NCI-H2196 (cell line): ENCODE results near the gene P2RX5.
"Not testable (repeated sequence)": the region's sequence is repeated elsewhere in the genome, so short reads cannot be mapped to it uniquely, and the experiment has no call there.

Experiments
- DNase-seq: peaks from one replicate; lab custom pipeline; 2025; ENCODE audit not compliant: unreplicated experiment; lab: John Stamatoyannopoulos, UW

P2RX5 gene

GRCh38 chr17:3715296-3715695, 19.3 kb upstream of the P2RX5 start:
- no peak for DNase-seq

GRCh38 chr17:3712811-3713463, 17.0 kb upstream of the P2RX5 start:
- DNase-seq: no peak

- DNase-seq: no peak
Measured at GRCh38 chr17:3710951-3711383, 15.0 kb upstream of the P2RX5 start.

GRCh38 chr17:3708366-3708765, 12.4 kb upstream of the P2RX5 start:
- DNase-seq: no peak

- not testable (repeated sequence) for DNase-seq
Measured at GRCh38 chr17:3705718-3705984, 9.7 kb upstream of the P2RX5 start.

GRCh38 chr17:3704931-3705717, 9.2 kb upstream of the P2RX5 start:
- no peak for DNase-seq

- DNase-seq: not testable (repeated sequence)
Measured at GRCh38 chr17:3702041-3702539, 6.1 kb upstream of the P2RX5 start.

- DNase-seq: no peak
Measured at GRCh38 chr17:3699951-3700350, 4.0 kb upstream of the P2RX5 start.

GRCh38 chr17:3698139-3698538, 2.2 kb upstream of the P2RX5 start:
- no peak for DNase-seq

- DNase-seq: no peak
Measured at GRCh38 chr17:3697103-3697476, 1.1 kb upstream of the P2RX5 start.

GRCh38 chr17:3695129-3695722, 729 bp downstream of the P2RX5 start:
- no peak for DNase-seq

- no peak for DNase-seq
Measured at GRCh38 chr17:3693829-3694231, 2.1 kb downstream of the P2RX5 start.

GRCh38 chr17:3693141-3693540, 2.8 kb downstream of the P2RX5 start:
- DNase-seq: no peak

- DNase-seq: no peak
Measured at GRCh38 chr17:3692346-3692745, 3.6 kb downstream of the P2RX5 start.

GRCh38 chr17:3691617-3692067, 4.3 kb downstream of the P2RX5 start:
- no peak for DNase-seq

GRCh38 chr17:3690094-3690715, 5.8 kb downstream of the P2RX5 start:
- DNase-seq: no peak

- no peak for DNase-seq
Measured at GRCh38 chr17:3689262-3690093, 6.5 kb downstream of the P2RX5 start.

GRCh38 chr17:3688852-3689261, 7.1 kb downstream of the P2RX5 start:
- DNase-seq: no peak

GRCh38 chr17:3688027-3688553, 7.9 kb downstream of the P2RX5 start:
- no peak for DNase-seq

GRCh38 chr17:3685174-3685573, 10.8 kb downstream of the P2RX5 start:
- DNase-seq: no peak
